ENCODE results near the gene PIP4P1. TPM values are rescaled to one million over a fixed set of nuclear protein-coding genes. Genes with fewer than 3 reads are reported as not detected.

Gene PIP4P1
- total RNA-seq, 2 experiments from 2014 or later: 31.1 to 35.2 TPM

DNA sequence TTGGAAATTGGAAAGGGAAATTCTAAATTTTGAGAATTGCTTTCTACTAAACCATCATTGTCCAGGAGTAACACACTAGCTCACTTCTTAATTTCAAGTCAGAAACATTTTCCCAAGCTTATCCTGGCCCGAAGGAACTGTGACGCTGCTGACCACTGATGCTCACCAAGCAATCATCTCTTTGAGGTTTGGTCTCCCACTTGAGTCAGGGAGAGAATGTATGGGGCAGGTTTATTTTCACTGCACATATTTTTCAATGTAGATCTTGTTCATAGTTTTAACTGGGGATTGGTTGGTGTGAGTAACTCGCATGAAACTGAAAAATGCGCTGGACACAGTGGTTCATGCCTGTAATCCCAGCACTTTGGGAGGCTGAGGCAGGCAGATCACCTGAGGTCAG lies 31.3 kb upstream of the PIP4P1 start:
- no peaks in the 10 kb centered on the region for H3K36me3 Mint-ChIP-seq
- intact Hi-C loops (cut with micrococcal nuclease): loop anchor here (5.0 kb wide), 2 partner anchors 120 to 190 kb away; partner anchors contain the start of gene RNASE4
- no peaks in the 10 kb centered on the region for H3K9me3 Mint-ChIP-seq
- ChIA-PET CTCF (no interaction called here), POLR2A (interaction anchor here (1.5 kb wide), 1 partner anchor 22 kb away, joined by 5 read pairs; no protein-coding TSS in a partner anchor)
- no peaks in the 10 kb centered on the region for H3K27me3 Mint-ChIP-seq
- H3K4me3 Mint-ChIP-seq: no peak overlapping the region
- H3K4me1 Mint-ChIP-seq (ENCODE audit: low read depth): peaks cover 62% of the 10 kb centered on the region
- H3K27ac Mint-ChIP-seq: no peak overlapping the region
- no peak for DNase-seq

DNA sequence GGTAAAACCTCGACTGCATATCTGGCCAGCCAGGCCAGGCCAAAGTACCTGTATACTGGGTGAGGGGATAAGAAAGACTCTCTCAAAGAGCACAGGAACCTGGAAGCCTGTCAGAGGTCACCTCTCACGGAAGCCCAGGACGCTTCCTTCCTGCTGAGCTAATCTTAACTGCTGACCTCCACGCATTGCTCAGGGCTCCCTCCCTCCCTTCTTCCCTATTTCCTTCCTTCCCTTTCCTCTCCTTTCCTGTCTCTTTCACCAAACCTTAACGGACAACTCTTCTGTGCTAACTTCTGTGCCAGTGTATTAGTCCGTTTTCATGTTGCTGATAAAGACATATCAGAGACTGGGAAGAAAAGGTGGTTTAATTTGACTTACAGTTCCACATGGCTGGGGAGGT lies 29.3 kb upstream of the PIP4P1 start:
- DNase-seq: no peak

DNA sequence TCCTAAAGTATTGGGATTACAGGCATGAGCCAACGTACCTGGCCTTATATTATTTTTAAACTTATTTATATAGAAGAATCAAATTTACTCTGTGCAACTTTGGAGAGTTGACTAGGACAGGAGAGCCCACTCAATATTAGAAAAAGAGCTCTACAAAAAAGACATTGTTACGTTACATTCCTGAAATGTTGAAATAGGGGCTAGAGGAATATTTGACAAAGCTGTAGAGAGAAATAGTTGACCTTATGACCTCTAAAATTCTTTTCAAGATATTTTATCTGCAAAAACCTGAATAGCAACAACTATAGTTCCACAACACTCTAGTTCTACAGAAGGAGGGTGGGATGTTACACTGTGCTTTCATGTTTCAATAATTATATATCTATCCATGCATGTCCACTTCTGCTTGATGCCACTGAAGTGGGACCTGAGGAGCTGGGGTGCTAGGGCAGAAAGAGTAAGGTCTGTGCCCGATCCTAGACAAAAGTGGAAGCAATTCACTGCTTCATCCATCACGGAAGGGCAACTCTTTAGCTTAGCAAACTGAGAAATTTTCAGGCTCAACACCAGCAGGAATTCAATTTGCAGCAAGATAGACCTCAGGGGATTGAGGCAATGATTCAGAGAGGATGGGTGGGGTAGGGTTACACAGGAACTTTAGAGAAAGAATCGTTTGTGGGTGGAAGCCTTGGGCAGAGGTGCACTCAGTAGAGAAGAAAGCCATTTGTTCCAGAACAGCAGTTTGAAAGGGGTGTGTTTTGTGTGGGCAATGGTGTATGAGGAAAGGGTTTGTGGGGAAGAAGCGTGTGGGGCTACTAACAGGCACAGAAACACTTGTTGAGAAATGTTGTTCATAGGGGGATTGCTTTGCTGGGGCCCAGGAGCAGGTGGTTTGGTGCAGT lies 28.1 kb upstream of the PIP4P1 start:
- H3K27ac Mint-ChIP-seq: peak overlapping the region; percentile 65
- H3K9me3 Mint-ChIP-seq: no peaks in the 10 kb centered on the region
- no peaks in the 10 kb centered on the region for H3K36me3 Mint-ChIP-seq
- ChIA-PET POLR2A (interaction anchor here (1.5 to 2.0 kb wide), 2 partner anchors 11 to 19 kb away, joined by 5 read pairs; partner anchors contain the start of gene PNP), CTCF (interaction anchor here (1.6 kb wide), 2 partner anchors 9 to 74 kb away, joined by 3 to 5 read pairs; no protein-coding TSS in a partner anchor)
- H3K27me3 Mint-ChIP-seq: no peaks in the 10 kb centered on the region
- DNase-seq: no peak
- H3K4me1 Mint-ChIP-seq (ENCODE audit: low read depth): peaks cover 63% of the 10 kb centered on the region
- intact Hi-C loops (cut with micrococcal nuclease): loop anchor here (2.0 to 5.0 kb wide), 2 partner anchors 35 to 293 kb away; partner anchors contain the start of genes APEX1, OSGEP and RNASE6
- H3K4me3 Mint-ChIP-seq: peak overlapping the region; percentile 1

More for the DNA sequence above, 29.3 kb upstream of the PIP4P1 start:
- ChIA-PET CTCF (no interaction called here), POLR2A (interaction anchor here (2.0 kb wide), 1 partner anchor 21 kb away, joined by 5 read pairs; the partner anchor contains the start of gene PNP)
- H3K27me3 Mint-ChIP-seq: no peaks in the 10 kb centered on the region
- no peaks in the 10 kb centered on the region for H3K36me3 Mint-ChIP-seq
- H3K4me3 Mint-ChIP-seq: peak overlapping the region; percentile 9
- peak overlapping the region; percentile 58 for H3K27ac Mint-ChIP-seq
- H3K4me1 Mint-ChIP-seq (ENCODE audit: low read depth): peaks cover 68% of the 10 kb centered on the region
- H3K9me3 Mint-ChIP-seq: no peaks in the 10 kb centered on the region
- intact Hi-C loops (cut with micrococcal nuclease): loop anchor here (5.0 kb wide), 2 partner anchors 122 to 192 kb away; partner anchors contain the start of gene RNASE4

DNA sequence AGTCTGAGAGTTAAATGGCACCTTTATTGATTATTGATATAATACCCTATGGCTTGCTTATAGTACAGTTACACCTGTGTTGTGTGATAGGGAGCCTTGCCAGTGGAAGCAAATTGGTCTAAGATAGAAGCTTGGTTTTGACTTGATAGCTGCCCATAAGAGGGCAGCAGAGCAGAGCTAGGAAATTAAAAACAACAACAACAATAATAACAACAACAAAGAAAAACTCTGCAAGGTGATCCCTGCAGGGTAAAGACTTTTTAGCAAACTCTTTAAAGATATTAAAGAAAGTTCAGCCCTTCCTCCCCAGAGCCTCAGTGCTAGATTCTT lies 26.1 kb upstream of the PIP4P1 start:
- no peaks in the 10 kb centered on the region for H3K36me3 Mint-ChIP-seq
- intact Hi-C loops (cut with micrococcal nuclease): loop anchor here (5.0 kb wide), 1 partner anchor 295 kb away; the partner anchor contains the start of gene RNASE6
- peaks cover 67% of the 10 kb centered on the region for H3K4me1 Mint-ChIP-seq (ENCODE audit: low read depth)
- H3K27me3 Mint-ChIP-seq: no peaks in the 10 kb centered on the region
- H3K27ac Mint-ChIP-seq: peak overlapping the region; percentile 35
- no peak for DNase-seq
- H3K4me3 Mint-ChIP-seq: no peak overlapping the region
- H3K9me3 Mint-ChIP-seq: no peaks in the 10 kb centered on the region
- CTCF ChIA-PET: interaction anchor here (0.9 to 1.6 kb wide), 3 partner anchors 9 to 160 kb away, joined by 3 to 5 read pairs (median 4); no protein-coding TSS in a partner anchor
- POLR2A ChIA-PET: interaction anchor here (1.5 kb wide), 1 partner anchor 9 kb away, joined by 5 read pairs; no protein-coding TSS in a partner anchor

DNA sequence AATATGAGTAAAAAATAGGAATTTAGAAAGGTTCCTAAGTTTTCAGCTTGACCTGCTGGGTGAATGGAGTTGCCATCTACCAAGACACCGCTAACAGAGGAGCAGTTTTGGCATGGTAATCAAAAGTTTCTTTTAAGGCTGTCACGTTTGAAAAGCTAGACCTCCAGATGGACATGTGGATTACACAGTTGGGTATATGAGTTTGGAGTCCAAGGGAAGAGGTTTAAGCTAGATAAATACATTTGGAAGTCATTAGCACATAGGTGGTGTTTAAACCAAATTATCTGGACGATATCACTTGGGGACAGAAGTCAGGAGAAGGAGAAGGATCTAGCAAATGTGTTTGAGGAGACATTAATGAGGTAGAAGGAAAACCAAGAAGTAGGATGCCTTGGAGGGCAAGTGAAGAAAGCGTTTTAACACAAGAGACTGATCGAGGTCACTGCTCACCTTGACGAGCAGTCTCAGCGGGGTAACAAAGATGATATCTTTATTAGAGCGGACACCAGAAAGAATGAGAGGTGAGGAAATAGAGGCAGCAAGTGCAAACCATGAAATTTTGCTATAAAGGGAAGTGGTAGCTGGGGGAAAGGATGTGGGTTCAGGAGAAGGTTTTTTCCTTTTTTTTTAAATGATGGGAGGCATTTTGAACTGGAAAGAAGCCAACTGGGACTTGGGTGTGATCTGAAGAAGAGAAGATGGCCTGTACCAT lies 25.6 kb upstream of the PIP4P1 start:
- CTCF ChIA-PET: interaction anchor here (1.0 to 1.6 kb wide), 3 partner anchors 9 to 123 kb away, joined by 3 to 4 read pairs (median 4); no protein-coding TSS in a partner anchor
- H3K36me3 Mint-ChIP-seq: no peaks in the 10 kb centered on the region
- H3K27me3 Mint-ChIP-seq: no peaks in the 10 kb centered on the region
- POLR2A ChIA-PET: interaction anchor here (0.6 kb wide), 1 partner anchor 144 kb away, joined by 4 read pairs; no protein-coding TSS in a partner anchor
- H3K4me1 Mint-ChIP-seq (ENCODE audit: low read depth): peaks cover 68% of the 10 kb centered on the region
- intact Hi-C loops (cut with micrococcal nuclease): loop anchor here (5.0 kb wide), 1 partner anchor 295 kb away; the partner anchor contains the start of gene RNASE6
- peak overlapping the region; percentile 35 for H3K27ac Mint-ChIP-seq
- H3K9me3 Mint-ChIP-seq: no peaks in the 10 kb centered on the region
- H3K4me3 Mint-ChIP-seq: no peak overlapping the region
- no peak for DNase-seq

DNA sequence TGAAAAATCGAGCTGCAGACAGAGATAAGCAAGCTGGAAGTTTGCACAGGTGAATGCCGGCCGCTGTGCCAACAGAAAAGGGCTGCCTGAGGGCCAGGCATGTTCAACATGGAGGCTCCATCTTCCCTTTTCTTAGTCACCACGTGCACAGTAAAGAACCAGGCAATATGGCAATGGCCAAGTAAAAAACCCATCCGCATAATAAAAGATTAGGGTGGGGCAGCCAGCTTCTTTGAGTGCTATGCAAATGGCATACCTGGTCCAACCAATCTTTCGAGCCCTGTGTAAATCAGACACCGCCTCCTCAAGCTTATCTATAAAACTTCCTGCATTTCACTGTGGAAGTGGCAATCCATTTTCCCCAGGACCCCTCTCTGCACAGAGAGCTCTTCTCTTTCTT lies 24.7 kb upstream of the PIP4P1 start:
- POLR2A ChIA-PET: no interaction called here

DNA sequence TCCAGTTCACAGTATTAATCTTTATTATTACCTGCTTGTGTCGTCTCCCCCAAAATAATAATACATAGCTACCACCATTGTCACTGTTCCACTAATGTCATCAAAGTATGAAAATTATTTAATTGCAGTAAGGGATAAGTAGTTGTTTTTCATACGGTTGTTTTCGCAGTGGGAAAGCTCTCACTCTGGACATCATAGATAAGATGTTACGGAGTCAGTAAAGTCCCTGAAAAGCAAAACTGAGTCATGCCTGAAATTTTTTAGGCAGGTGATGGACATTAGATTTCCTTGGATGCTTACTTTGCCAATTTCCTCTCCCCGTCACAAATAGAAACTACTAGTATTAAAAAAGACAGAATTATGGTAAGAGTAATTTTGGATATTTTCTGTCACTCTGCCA lies 21.1 kb upstream of the PIP4P1 start:
- Mint-ChIP-seq H3K36me3 (peaks cover 10% of the 10 kb centered on the region), H3K4me3 (no peak overlapping the region), H3K9me3 (no peaks in the 10 kb centered on the region), H3K27ac (peak overlapping the region; percentile 26), H3K4me1 (ENCODE audit: low read depth) (peaks cover 52% of the 10 kb centered on the region), H3K27me3 (no peaks in the 10 kb centered on the region)
- intact Hi-C loops (cut with micrococcal nuclease): no loop called here
- POLR2A ChIA-PET: interaction anchor here (4.2 kb wide), 1 partner anchor 13 kb away, joined by 19 read pairs; the partner anchor contains the start of gene PNP
- CTCF ChIA-PET: interaction anchor here (0.5 to 1.8 kb wide), 3 partner anchors 9 to 67 kb away, joined by 3 to 5 read pairs (median 3); no protein-coding TSS in a partner anchor
- no peak for DNase-seq

More for the DNA sequence above, 24.7 kb upstream of the PIP4P1 start:
- intact Hi-C loops (cut with micrococcal nuclease): loop anchor here (5.0 kb wide), 1 partner anchor 296 kb away; the partner anchor contains the start of gene RNASE6
- Mint-ChIP-seq H3K4me1 (ENCODE audit: low read depth) (peaks cover 61% of the 10 kb centered on the region), H3K27ac (no peak overlapping the region), H3K9me3 (no peaks in the 10 kb centered on the region), H3K4me3 (no peak overlapping the region), H3K27me3 (no peaks in the 10 kb centered on the region), H3K36me3 (no peaks in the 10 kb centered on the region)
- DNase-seq: no peak
- CTCF ChIA-PET: interaction anchor here (1.4 kb wide), 1 partner anchor 45 kb away, joined by 4 read pairs; no protein-coding TSS in a partner anchor

DNA sequence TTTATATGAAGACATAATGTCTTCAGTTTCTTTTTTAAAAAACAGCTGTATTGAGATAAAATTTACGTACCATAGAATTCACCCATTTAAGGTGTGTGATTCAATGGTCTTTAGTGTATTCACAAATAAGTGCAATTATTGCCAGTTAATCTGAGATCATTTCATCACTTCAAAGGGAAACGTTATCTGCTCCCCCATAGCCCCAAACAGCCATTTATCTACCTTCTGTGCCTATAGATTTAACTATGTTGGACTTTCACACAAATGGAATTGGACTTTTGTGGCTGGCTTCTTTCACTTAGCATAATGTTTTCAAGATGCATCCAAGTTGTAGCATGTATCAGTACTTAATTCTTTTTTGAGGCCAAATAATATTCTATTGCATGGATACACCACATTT lies 17.7 kb upstream of the PIP4P1 start:
- DNase-seq: no peak
- H3K4me1 Mint-ChIP-seq (ENCODE audit: low read depth): peaks cover 71% of the 10 kb centered on the region
- POLR2A ChIA-PET: interaction anchor here (1.4 to 4.2 kb wide), 3 partner anchors 9 to 10 kb away, joined by 5 to 19 read pairs (median 9); partner anchors contain the start of gene PNP
- peaks cover 45% of the 10 kb centered on the region for H3K36me3 Mint-ChIP-seq
- no peak overlapping the region for H3K27ac Mint-ChIP-seq
- intact Hi-C loops (cut with micrococcal nuclease): no loop called here
- CTCF ChIA-PET: no interaction called here
- no peak overlapping the region for H3K4me3 Mint-ChIP-seq
- no peaks in the 10 kb centered on the region for H3K9me3 Mint-ChIP-seq
- H3K27me3 Mint-ChIP-seq: no peaks in the 10 kb centered on the region

DNA sequence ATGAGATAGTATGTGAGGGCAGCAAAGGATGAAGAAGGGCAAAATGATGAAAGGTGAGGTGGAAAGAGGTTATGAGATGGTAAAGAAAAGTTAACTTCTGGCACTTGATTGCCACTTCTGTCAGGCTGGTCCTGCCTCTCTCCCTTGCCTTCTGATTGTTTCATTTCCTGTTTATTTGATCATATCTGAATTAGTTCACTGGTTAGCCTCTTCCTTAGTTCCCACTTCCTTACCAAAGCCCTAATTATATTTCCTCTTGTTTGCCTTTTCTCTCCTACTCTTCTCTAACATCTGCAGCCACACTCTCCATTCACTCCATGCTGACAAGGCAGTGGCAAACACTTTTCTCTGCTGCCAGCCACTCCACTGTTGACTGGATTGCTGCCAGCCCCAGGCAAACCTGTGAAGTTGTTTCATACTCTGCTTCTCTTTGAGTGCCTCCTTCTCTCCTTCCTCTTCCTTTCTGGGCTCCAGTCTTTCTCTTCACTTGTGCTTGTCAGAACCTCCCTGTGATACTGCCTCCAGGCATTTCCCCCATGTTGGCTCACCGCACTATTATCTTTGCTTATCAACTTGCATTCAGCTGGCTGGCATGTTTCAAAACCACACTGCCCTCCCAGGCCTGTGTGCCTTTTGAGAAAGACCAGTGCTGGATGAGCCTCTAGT lies 16.1 kb upstream of the PIP4P1 start:
- ChIA-PET POLR2A (interaction anchor here (0.8 to 1.7 kb wide), 2 partner anchors 8 to 134 kb away, joined by 3 to 9 read pairs; partner anchors contain the start of gene PNP), CTCF (interaction anchor here (0.6 to 1.5 kb wide), 4 partner anchors 14 to 64 kb away, joined by 3 to 4 read pairs (median 3); no protein-coding TSS in a partner anchor)
- no peaks in the 10 kb centered on the region for H3K27me3 Mint-ChIP-seq
- intact Hi-C loops (cut with micrococcal nuclease): loop anchor here (1.0 kb wide), 1 partner anchor 8 kb away; the partner anchor contains the start of gene PNP
- H3K9me3 Mint-ChIP-seq: no peaks in the 10 kb centered on the region
- DNase-seq: peak; percentile 49
- H3K4me1 Mint-ChIP-seq (ENCODE audit: low read depth): peaks cover 70% of the 10 kb centered on the region
- H3K4me3 Mint-ChIP-seq: no peak overlapping the region
- peak overlapping the region; percentile 91 for H3K27ac Mint-ChIP-seq
- H3K36me3 Mint-ChIP-seq: peaks cover 56% of the 10 kb centered on the region

DNA sequence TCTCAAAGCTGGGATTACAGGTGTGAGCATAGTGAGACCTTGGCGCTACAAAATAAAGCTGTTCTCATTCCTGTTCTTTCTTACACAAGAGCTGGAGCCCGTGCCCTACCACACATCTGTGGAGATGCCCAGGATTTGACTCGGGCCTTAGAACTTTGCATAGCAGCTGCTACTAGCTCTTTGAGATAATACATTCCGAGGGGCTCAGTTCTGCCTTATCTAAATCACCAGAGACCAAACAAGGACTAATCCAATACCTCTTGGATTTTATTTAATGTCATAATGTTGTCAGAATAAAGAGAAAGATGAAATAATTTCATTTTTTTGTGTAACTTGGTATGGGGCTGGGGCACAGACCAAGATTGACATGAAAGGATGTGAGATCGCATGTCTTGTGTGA lies 15.5 kb upstream of the PIP4P1 start:
- no peak overlapping the region for H3K4me3 Mint-ChIP-seq
- DNase-seq: no peak
- H3K9me3 Mint-ChIP-seq: no peaks in the 10 kb centered on the region

More for the DNA sequence above, 15.5 kb upstream of the PIP4P1 start:
- Mint-ChIP-seq H3K27ac (peak overlapping the region; percentile 91), H3K27me3 (no peaks in the 10 kb centered on the region), H3K4me1 (ENCODE audit: low read depth) (peaks cover 71% of the 10 kb centered on the region), H3K36me3 (peaks cover 61% of the 10 kb centered on the region)
- intact Hi-C loops (cut with micrococcal nuclease): loop anchor here (1.0 kb wide), 1 partner anchor 7 kb away; the partner anchor contains the start of gene PNP
- ChIA-PET POLR2A (interaction anchor here (1.0 to 1.2 kb wide), 2 partner anchors 11 to 133 kb away, joined by 3 to 4 read pairs; partner anchors contain the start of gene PARP2), CTCF (interaction anchor here (0.6 to 1.5 kb wide), 2 partner anchors 14 to 54 kb away, joined by 3 to 4 read pairs; no protein-coding TSS in a partner anchor)
